Fibroblast of mammary gland (primary cell): ENCODE data around the gene SELP.

ENCODE experiments used
- DNase-seq: peaks from one replicate; pipeline ENCODE4 v3.0.0-alpha.2; 2010; ENCODE audit warnings: low read depth
- H3K4me3 ChIP-seq: 2 replicates; pipeline ENCODE4 v1.5.1; 2011; ENCODE audit warnings: low read depth, mild to moderate bottlenecking, low read length, moderate library complexity; ENCODE audit not compliant: control insufficient read depth
- CTCF ChIP-seq: conservative IDR thresholded peaks from 2 replicates; pipeline ENCODE4 v1.5.1; 2011; ENCODE audit warnings: low read depth, low read length, inconsistent platforms; ENCODE audit not compliant: control insufficient read depth, insufficient read depth

Gene SELP

GRCh38 chr1:169588112-169588511, 41.8 kb downstream of the SELP start:
- no peak for DNase-seq
- TF ChIP-seq CTCF, result no peak
- H3K4me3 ChIP-seq, result no peak overlapping the region

GRCh38 chr1:169586395-169587255, 43.3 kb downstream of the SELP start, which contains the start of gene F5:
Gene F5 (minus strand): TSS chr1:169586481. CDS start chr1:169586386, 95 bp downstream.
- DNase-seq, result peak; percentile 54
- TF ChIP-seq CTCF, result peak; percentile 54
- no peak within 1 kb of the TSS for H3K4me3 ChIP-seq

- TF ChIP-seq CTCF, result no peak
- H3K4me3 ChIP-seq, result no peak overlapping the region
- no peak for DNase-seq
These were observed 43.9 kb downstream of the SELP start for GRCh38 chr1:169586067-169586394.

DNA sequence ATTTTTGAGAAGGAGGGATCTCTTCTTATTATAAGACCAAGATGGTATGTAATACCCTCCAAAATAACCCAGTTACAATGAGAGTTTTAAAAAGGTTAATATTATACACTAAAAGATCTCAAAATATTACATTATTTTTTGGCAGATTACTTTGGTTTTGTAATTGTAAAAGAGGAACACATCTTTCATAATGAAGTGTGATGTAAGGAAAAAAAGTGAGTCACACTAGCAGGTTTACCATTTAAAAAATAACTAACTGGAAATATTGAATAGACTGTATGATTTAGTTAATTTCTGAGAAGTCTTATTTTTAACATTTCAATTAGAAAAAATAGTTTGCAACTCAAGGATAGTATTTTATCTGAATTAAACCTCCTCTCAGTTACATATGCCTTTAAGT, 44.7 kb downstream of the SELP start:
- no peak overlapping the region for H3K4me3 ChIP-seq
- TF ChIP-seq CTCF, result no peak
- no peak for DNase-seq

- peak; percentile 11 for DNase-seq
- no peak overlapping the region for H3K4me3 ChIP-seq
These were observed 45.3 kb downstream of the SELP start for GRCh38 chr1:169584483-169585144.

More at GRCh38 chr1:169584483-169585144, 45.3 kb downstream of the SELP start:
- no peak for TF ChIP-seq CTCF
